KOPT-K1 (cell line): Measurements from ENCODE around the gene BARHL2.

Experiments used
- H3K27ac ChIP-seq: fragments of 200-600 bp; sonication (generic); 2 replicates; pipeline ENCODE4 v1.5.1; 2016; ENCODE audit warnings: antibody characterized with exemption, mild to moderate bottlenecking, low read depth, low read length; ENCODE audit not compliant: poor library complexity, severe bottlenecking
- H3K36me3 ChIP-seq: fragments of 200-600 bp; sonication (generic); 2 replicates; pipeline ENCODE4 v1.5.1; 2017; ENCODE audit warnings: antibody characterized with exemption, mild to moderate bottlenecking, low read length, moderate library complexity; ENCODE audit not compliant: insufficient read depth
- H3K9me3 ChIP-seq: fragments of 200-600 bp; sonication (generic); 2 replicates; pipeline ENCODE4 v1.5.1; 2017; ENCODE audit warnings: antibody characterized with exemption, low read length, mild to moderate bottlenecking; ENCODE audit not compliant: insufficient read depth, poor library complexity, severe bottlenecking

The BARHL2 gene

DNA sequence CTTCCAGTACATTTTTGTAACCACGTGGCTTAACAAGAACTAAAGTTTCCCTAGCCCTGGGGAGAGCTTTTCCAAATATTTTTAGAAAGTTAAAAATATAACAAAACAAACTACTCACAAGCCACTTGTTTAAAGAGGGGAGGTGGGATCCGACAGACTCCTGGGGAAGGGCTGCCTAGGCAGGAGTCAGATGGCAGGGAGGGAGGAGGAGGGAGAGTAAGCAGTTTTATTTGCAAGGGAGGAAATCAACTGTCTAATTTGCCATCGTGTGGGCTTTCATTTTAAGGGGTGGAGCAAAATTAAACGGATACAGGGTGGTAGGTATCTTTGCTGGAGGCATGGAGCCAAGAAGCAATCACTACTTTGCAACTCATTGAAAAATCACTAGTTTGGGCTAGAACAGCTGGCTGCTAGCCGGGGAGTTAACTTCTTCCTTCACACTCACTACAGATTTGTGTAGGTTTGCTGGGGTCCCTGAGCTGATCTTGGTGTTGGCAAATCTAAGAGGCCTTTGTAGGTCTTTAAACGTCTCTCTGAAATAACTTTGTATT is 8.8 kb downstream of the BARHL2 start:
- H3K27ac ChIP-seq, result no peak overlapping the region
- H3K36me3 ChIP-seq, result no peaks in the 10 kb centered on the region
- no peaks in the 10 kb centered on the region for H3K9me3 ChIP-seq

DNA sequence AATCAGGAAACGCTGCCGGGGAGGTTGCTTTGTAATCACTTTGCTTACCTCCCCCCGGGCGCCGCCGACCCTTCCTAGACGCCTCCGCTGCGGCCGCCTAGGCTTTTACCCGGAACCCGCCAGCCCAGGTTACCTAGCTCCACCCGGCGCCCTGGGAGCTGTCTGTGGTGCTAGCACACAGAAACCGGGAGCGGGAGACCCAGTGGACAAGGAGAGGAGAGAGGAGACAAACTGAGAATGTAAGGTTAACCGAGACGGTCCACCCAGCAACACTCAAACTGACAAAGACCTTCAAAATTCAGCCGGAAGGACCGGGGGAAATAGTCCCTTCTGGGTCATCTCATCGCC is 9.8 kb downstream of the BARHL2 start:
- Histone ChIP-seq H3K27ac (no peak overlapping the region), H3K36me3 (no peaks in the 10 kb centered on the region), H3K9me3 (no peaks in the 10 kb centered on the region)

DNA sequence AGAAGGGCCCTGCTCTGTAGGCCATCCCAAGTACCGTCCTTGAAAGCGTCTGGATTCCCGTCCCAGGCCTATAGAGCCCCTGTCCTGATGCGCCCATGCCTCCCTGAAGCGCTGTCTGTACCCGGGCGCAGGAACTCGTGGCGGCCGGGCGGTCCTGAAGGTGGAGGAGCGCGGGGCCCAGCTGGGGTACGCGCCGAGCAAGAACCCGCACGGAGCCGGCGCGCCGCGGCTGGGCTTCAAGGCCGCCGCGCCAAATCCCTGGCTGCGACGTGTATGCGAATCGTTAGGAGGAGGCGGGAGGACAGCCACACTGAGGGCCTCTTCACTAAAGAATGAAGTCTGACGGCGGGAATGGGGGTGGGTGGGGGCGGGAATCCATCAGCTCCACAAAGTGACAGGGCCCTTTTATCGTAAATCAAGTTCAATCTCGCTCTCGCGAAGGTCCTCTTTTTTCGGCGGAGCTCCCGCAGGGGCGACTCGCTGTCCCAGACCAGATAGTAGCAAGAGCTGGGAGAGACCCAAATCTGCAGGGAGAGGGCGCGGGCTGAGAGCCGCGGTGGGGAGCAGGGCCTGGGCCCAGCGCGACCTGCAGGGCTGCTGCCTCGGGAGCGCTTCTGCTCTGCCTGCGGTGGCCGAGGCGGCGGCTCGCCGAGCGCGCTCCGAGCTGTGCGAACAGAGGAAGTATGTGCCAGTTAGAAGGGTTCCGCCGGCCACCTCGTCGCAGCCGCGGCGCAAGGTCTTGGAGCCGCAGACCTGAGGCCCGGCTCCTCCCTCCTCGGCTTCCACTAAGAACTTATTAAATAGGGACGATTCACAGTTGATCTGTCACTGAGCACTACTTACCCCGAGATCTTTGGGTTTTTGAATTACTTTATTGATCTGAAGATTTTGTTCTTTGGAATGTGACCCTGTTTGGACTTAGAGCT is 10.4 kb downstream of the BARHL2 start:
- Histone ChIP-seq H3K9me3 (no peaks in the 10 kb centered on the region), H3K27ac (no peak overlapping the region), H3K36me3 (no peaks in the 10 kb centered on the region)

DNA sequence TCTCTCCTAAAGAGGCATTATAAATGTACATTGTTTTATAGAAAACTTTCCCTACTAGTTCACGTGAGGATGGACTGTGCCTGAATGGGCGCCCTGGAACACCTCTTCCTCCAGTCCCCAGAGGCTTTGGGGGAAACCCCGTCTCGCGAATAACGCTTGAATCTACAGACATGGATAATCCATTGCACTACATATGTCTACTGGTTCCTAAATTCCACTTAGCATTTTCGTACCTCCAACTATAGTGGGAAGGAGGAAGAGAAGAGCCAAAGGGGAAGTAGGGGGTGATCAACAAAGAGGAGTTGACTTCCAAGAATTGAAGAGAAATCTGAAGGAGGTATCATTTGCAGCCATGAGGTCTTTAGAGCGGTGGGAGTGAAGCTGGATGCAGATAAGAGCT is 11.1 kb downstream of the BARHL2 start:
- no peaks in the 10 kb centered on the region for H3K9me3 ChIP-seq
- no peak overlapping the region for H3K27ac ChIP-seq
- no peaks in the 10 kb centered on the region for H3K36me3 ChIP-seq

DNA sequence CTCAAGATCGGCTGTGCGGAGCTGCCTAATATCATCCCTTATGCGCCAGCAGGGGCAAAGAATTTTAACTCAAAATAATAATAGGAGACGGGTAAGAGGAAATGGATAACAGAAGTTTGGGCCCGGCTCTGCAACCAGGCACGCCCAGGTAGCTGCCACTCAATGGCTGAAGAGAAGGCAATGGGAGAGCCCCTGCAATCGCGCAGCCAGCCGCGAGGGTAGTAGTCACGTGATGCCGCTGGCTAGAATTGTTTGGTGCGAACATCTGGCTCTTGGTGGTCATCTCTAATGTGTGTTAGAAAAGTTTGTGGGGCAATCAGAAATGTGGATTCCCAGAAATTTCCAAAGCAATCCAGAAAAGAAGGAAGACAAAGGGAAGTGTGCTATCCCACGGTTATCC is 12.3 kb downstream of the BARHL2 start:
- H3K36me3 ChIP-seq, result no peaks in the 10 kb centered on the region
- no peaks in the 10 kb centered on the region for H3K9me3 ChIP-seq
- H3K27ac ChIP-seq, result no peak overlapping the region

DNA sequence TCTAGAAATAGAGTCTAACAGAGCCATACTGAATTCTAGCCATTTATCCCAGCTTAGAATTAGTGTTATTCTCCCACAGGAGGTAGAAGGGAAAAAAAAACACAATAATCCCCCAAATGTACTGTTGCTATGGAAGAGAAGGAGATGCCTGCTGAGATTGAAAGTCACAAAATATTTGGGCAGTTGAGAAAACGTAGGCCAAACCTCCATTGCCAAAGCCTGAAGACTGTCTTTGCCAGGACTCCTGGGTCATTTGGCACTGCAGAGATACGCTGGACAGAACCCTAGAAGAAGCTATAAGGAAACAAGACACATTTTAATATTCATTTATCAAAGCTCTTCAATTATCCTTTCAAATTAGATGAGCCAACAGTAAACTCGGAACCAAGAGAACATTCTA is 22.3 kb downstream of the BARHL2 start:
- Histone ChIP-seq H3K9me3 (no peaks in the 10 kb centered on the region), H3K27ac (no peak overlapping the region), H3K36me3 (no peaks in the 10 kb centered on the region)

DNA sequence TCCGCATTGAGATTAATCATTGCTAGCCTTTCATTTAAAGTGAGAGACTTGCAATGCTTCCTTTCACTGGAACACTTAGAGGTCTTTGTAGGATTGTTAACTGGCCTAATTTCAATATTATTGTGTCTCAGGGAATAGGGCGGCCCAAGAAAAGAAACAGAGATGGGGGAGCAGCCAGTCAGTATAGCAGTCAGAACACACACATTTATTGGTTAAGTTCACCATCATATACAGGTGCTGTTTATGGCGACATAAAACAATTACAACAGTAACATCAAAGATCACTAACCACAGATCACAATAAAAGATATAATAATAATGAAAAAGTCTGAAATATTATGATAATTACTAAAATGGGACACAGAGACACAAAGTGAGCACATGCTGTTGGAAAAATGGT is 29.4 kb downstream of the BARHL2 start:
- no peaks in the 10 kb centered on the region for H3K36me3 ChIP-seq
- no peak overlapping the region for H3K27ac ChIP-seq
- H3K9me3 ChIP-seq, result no peaks in the 10 kb centered on the region

DNA sequence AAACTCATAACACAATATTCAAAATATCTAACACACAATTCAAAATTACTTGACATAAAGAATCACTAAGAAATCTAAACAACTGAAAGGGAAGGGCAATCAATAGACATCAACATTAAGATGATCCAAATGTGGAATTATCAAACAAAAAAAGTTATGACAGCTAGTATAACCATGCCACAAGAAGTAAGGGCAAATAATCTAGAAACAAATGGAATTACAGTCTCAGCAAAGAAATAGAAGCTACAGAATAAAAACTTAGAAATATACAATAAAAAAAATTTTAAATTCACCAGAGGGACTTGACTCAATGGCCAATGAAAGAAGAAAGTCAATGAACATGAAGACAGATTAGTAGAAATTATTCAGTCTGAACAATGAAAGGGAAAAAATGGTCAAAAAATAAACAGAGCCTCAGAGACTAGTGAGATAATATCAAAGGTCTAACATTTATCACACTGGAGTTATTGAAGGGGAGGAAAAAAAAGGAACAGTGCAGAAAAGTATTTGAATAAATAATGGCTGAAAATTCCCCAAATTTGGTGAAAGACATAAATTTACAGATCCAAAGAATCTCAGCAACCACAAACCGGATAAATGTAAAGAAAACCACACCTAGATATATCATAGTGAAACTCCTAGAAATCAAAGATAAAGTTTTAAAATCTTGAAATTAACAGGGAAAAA is 41.8 kb downstream of the BARHL2 start:
- Histone ChIP-seq H3K36me3 (no peaks in the 10 kb centered on the region), H3K9me3 (peaks cover 14% of the 10 kb centered on the region), H3K27ac (no peak overlapping the region)

DNA sequence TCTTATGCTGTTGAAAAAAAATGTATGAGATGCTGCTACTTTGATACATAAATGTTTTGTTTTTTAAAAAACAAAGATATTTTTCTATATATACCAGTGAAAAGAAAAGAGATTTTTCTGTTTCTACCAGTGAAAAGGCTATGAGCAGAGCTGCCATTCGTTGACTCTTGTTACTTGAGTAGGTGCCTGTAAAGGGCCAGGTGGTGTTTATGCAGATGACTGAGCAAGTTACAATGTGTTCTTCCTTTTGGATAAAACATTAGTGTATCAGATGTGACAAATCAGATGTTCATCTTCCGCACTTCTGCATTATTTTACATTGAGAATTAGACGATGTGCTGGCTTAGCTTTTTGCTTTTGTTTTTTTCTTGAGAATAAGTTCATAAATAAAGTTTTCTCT is 45.4 kb downstream of the BARHL2 start:
- no peak overlapping the region for H3K27ac ChIP-seq
- no peaks in the 10 kb centered on the region for H3K36me3 ChIP-seq

DNA sequence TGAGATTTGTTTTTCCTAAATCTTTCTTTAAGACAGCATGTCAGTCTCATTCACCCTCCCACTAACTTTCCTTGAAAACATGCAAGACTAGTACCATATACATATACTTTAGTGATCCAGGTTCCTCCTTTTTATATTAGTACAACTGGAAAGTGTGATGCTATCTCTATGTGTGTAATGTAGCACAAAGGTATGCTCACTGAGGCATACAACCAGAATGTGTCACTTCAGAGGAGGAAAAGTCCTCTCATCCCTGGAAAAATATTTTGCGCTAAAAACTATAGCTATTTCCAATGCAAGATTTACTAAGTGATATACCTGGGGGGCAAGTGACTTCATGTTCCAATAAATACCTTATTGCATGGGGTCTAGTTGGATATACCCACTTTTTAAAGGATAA is 45.9 kb downstream of the BARHL2 start:
- Histone ChIP-seq H3K9me3 (peaks cover 14% of the 10 kb centered on the region), H3K36me3 (no peaks in the 10 kb centered on the region), H3K27ac (no peak overlapping the region)

More for the DNA sequence above, 45.4 kb downstream of the BARHL2 start:
- H3K9me3 ChIP-seq, result peaks cover 14% of the 10 kb centered on the region
